Ovary (tissue), 9 donors: ENCODE measurements around the gene BTG2. TPM values are rescaled to one million over a fixed set of nuclear protein-coding genes. Genes with fewer than 3 reads are reported as not detected.
A peak's percentile ranks its signal among the peaks of the same experiment; 100 is the strongest.

Experiments used
- DNase-seq, 5 donors: peaks; one replicate each; pipeline ENCODE4 v3.0.0-alpha.2; 2019 to 2020
- H3K27ac ChIP-seq, 2 donors: fragments of 200-600 bp; one replicate each; pipeline versions ENCODE4 v1.5.1 to v1.8.0; 2019 to 2022
- H3K27me3 ChIP-seq: fragments of 200-600 bp; one replicate; pipeline ENCODE4 v1.8.0; 2022
- H3K36me3 ChIP-seq: fragments of 200-600 bp; sonication (generic); one replicate; pipeline ENCODE4 v1.5.1; 2019
- H3K4me1 ChIP-seq: one replicate; pipeline ENCODE4 v1.8.1; 2013; ENCODE audit warnings: mild to moderate bottlenecking, moderate library complexity; ENCODE audit not compliant: insufficient read depth
- H3K4me3 ChIP-seq: fragments of 200-600 bp; sonication (generic); one replicate; pipeline ENCODE4 v1.5.1; 2017
- H3K9me3 ChIP-seq, 2 donors: fragments of 200-600 bp in 1 of 2; sonication (generic) in 1 of 2; one replicate each; pipeline versions ENCODE4 v1.5.1 to v1.8.1; 2013 to 2019; ENCODE audit warnings: mild to moderate bottlenecking in 1 of 2, moderate library complexity in 1 of 2
- EP300 ChIP-seq: sonication (generic); formaldehyde crosslinking; IDR thresholded peaks from one replicate; pipeline ENCODE4 v1.6.1; 2017; ENCODE audit warnings: antibody characterized with exemption
- POLR2A ChIP-seq: fragments of 450-650 bp; IDR thresholded peaks from one replicate; pipeline ENCODE4 v1.6.1; 2017; ENCODE audit warnings: antibody characterized with exemption, mild to moderate bottlenecking, moderate library complexity
- WGBS, 3 donors: extraction: QIAGEN DNeasy Blood & Tissue Kit in 1 of 3; methylation state at CpG; one replicate each; pipeline versions ENCODE4 v1.1.5 to v1.1.7; 2013 to 2017; 5-methylcytosine and 5-hydroxymethylcytosine counted together
- intact Hi-C, 4 donors: fragments of 100-400 bp; cut with DNase I; formaldehyde crosslinking; loops; one replicate each; pipeline versions ENCODE4 v1.11.0 to v1.15.1; 2022 to 2023
- polyA plus RNA-seq, 2 donors: library from polyadenylated mRNA; stranded (reverse); fragments of 200-250 nt in 1 of 2; fragments of 350-450 nt in 1 of 2; fragmentation: Illumina TruSeq in 1 of 2; extraction: RNeasy Lipid Tissue Mini Kit (QIAGEN cat#74804) in 1 of 2; gene quantifications; one replicate each; pipeline ENCODE4 v1.2.3, GENCODE V29; 2013 to 2014
- total RNA-seq, 7 donors: library from RNA; depleted of rRNA in 2 of 7; stranded (reverse); fragments of >200 nt in 2 of 7; fragmentation: NEBNext Ultra II Directional in 3 of 7; extraction: Animal tissue kit (Norgen Biotek cat#: 25700) in 3 of 7; gene quantifications; one replicate each; pipeline versions ENCODE4 v1.1.0 to v1.2.4, GENCODE V29; 2016 to 2023
- TF ChIP-seq, protein P1 (sequence below), 3 donors: fragments of 450-650 bp in 2 of 3; fragments of 200-600 bp in 1 of 3; IDR thresholded peaks; one replicate each; pipeline versions ENCODE4 v1.5.1 to v1.8.0; 2016 to 2022; ENCODE audit warnings: antibody characterized with exemption in 3 of 3, mild to moderate bottlenecking in 1 of 3
- donor health status: DM: no; HTN: no; CAD: no; lungs with moderate emphysema.
- donor health status: DM: no; HTN: no; CAD: no.
- donor health status: Bipolar disorder and iron deficiency.
- donor health status: DM: yes; HTN: yes; CAD: no.
- donor health status: DM: no; HTN: no; CAD: no.
- donor health status: DM: yes; HTN: yes; CAD: no.

BTG2 gene
- total and polyA plus RNA-seq, 9 donors: 113 to 395 (median 202) TPM

GRCh38 chr1:203283597-203283996 lies 21.7 kb upstream of the BTG2 start:
- Histone ChIP-seq H3K27ac (no peak overlapping the region), H3K9me3 (no peaks in the 10 kb centered on the region), H3K4me1 (peaks cover 17% of the 10 kb centered on the region), H3K4me3 (no peak overlapping the region), H3K36me3 (no peaks in the 10 kb centered on the region), H3K27me3 (no peaks in the 10 kb centered on the region)
- DNase-seq: peak in 1 of 5 donors; percentile 10
- WGBS, 3 donors: 95 to 96% (median 95%) methylated on average over 6 of the region's 6 CpGs
- TF ChIP-seq EP300: no peak
- no peak for TF ChIP-seq POLR2A
- TF ChIP-seq, protein P1, sequence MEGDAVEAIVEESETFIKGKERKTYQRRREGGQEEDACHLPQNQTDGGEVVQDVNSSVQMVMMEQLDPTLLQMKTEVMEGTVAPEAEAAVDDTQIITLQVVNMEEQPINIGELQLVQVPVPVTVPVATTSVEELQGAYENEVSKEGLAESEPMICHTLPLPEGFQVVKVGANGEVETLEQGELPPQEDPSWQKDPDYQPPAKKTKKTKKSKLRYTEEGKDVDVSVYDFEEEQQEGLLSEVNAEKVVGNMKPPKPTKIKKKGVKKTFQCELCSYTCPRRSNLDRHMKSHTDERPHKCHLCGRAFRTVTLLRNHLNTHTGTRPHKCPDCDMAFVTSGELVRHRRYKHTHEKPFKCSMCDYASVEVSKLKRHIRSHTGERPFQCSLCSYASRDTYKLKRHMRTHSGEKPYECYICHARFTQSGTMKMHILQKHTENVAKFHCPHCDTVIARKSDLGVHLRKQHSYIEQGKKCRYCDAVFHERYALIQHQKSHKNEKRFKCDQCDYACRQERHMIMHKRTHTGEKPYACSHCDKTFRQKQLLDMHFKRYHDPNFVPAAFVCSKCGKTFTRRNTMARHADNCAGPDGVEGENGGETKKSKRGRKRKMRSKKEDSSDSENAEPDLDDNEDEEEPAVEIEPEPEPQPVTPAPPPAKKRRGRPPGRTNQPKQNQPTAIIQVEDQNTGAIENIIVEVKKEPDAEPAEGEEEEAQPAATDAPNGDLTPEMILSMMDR (IDR thresholded peaks at IDR 0.05): no peak
- intact Hi-C loops: no loop called here

DNA sequence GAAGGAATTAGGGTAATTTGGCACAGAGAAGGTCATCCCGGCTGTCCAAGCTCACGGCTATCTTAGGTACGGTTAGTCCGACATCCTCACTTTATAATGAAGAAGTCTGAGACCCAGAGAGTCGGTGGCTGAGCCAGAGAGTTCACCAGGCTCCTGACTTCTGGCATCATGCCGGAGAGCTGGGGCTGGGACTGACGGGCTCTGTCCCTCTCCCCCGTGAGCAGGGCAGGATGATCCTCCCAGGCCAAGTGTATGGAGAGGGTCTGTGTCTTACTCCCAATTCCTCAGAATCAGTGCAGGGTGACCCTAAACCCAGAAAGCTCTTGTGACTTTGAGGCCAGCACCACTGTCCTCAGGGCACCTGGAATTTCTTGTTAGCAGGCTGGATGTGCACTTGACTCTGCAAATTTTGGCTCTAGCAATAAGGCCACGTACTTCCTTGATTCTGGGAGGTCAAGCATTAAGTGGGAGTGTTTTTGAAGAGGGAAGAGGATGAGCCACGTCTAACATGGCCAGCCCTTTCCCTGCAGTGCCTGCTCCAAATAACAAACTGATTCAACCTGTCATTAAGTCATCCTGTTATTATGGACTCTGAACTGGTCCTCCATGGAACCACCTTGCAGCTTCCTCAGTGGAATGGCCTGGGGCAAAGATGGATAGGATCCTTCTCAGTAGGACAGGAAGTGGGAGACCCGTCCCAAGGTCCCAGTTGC lies 20.8 kb upstream of the BTG2 start:
- Histone ChIP-seq H3K27ac (no peak overlapping the region), H3K4me1 (peaks cover 12% of the 10 kb centered on the region), H3K9me3 (no peaks in the 10 kb centered on the region), H3K4me3 (no peak overlapping the region), H3K27me3 (no peaks in the 10 kb centered on the region), H3K36me3 (no peaks in the 10 kb centered on the region)
- 61 to 71% (median 67%) methylated on average over 11 of the region's 11 CpGs for WGBS, 3 donors
- peak in 2 of 5 donors; percentile 14 to 26 for DNase-seq
- intact Hi-C loops: no loop called here
- TF ChIP-seq POLR2A: no peak

DNA sequence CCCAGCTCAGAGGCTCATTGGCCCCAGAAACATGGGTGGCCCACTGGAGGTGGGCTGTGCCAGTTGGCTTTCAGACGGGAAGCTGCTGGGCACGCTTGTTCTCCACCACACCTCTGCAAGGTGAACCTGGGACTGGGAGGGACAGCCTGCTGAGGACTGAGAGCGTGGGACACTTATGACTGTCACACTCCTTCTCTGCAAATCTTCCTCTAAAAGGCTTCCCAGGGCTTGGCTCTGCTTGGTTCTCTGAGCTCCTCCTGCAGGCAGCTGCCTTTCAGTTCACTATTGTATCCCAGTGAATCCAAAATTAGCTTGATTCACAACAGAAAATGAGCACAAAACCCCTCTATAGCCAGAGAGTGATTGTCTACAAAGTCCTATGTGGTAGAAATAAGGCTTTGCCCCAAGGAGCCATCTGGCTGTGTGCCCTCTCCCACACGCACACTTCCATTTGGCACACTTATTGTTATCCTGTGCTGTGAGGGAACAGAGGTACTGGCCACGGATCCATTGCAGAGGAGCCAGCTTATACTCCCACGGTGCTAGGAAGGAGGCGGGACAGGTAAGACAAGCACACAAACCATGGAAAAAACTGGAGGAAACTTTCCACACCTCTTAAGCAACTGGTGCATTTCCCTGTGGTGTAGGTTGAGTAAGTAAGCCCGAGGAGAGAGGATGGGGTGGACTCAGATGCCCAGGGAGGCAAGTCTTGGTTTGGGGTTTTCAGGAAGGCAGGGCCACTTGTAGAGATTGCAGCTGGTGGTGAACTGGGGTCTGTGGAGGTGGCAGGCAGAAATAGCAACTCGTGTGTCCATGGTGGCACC lies 18.9 kb upstream of the BTG2 start:
- no peak overlapping the region for H3K4me3 ChIP-seq
- intact Hi-C loops: no loop called here
- no peaks in the 10 kb centered on the region for H3K36me3 ChIP-seq
- H3K27me3 ChIP-seq: no peaks in the 10 kb centered on the region
- peaks cover 23% of the 10 kb centered on the region for H3K4me1 ChIP-seq
- H3K27ac ChIP-seq: peak overlapping the region; percentile 62 to 90
- TF ChIP-seq, protein P1 (IDR thresholded peaks at IDR 0.05): peak in 1 of 3 donors; percentile 6
- TF ChIP-seq POLR2A: no peak
- no peaks in the 10 kb centered on the region for H3K9me3 ChIP-seq
- peak in 2 of 5 donors; percentile 48 to 64 for DNase-seq
- 47 to 52% (median 48%) methylated on average over 9 of the region's 9 CpGs for WGBS, 3 donors

DNA sequence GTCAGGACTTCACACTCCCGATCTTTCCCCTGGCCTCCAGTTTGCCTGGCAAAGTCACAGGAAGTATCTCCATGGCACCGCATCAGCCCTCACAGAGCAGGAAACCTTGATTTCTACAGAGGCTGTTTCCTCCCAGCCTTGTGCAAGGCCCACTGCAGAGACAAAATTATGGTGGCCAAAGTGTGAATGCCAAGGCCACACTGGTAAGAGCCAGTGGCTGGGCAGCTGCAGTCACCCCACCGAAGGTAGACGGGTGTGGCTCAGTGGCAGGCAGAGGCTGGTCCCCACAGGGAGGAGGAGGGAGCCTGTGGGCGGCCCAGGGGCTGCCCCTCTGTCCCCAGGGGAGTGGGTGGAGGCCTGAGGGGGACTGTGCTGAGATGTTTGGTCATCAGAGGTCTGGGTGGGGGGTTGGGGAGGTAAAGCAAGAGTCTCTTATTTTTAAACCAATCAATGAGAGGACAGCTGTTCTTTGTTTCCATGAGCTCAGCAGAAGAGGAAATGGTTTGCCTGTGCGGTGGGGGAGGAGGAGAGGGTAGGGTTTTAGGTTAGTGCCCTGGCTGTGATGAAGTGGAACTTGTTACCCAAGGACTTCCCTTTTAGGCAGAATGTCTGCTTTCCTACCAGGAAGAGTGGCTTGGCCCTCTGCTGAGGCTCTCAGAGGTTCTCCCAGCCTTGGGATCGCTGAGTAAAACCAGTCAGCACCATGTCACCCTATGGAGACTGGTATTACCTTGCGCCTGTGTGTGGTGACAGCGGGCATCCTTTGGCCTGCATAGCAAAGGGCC lies 18.0 kb upstream of the BTG2 start:
- WGBS, 3 donors: 65 to 71% (median 67%) methylated on average over 9 of the region's 9 CpGs
- TF ChIP-seq EP300: no peak
- TF ChIP-seq, protein P1 (IDR thresholded peaks at IDR 0.05): no peak
- TF ChIP-seq POLR2A: no peak
- peak in 3 of 5 donors; percentile 54 to 62 (median 54) for DNase-seq
- intact Hi-C loops: no loop called here
- no peak overlapping the region for H3K4me3 ChIP-seq
- peak overlapping the region; percentile 62 to 90 for H3K27ac ChIP-seq
- no peaks in the 10 kb centered on the region for H3K27me3 ChIP-seq
- H3K9me3 ChIP-seq: no peaks in the 10 kb centered on the region
- H3K36me3 ChIP-seq: no peaks in the 10 kb centered on the region
- peaks cover 23% of the 10 kb centered on the region for H3K4me1 ChIP-seq
